ENCODE data around the gene ZFAND4.

ZFAND4 gene

DNA sequence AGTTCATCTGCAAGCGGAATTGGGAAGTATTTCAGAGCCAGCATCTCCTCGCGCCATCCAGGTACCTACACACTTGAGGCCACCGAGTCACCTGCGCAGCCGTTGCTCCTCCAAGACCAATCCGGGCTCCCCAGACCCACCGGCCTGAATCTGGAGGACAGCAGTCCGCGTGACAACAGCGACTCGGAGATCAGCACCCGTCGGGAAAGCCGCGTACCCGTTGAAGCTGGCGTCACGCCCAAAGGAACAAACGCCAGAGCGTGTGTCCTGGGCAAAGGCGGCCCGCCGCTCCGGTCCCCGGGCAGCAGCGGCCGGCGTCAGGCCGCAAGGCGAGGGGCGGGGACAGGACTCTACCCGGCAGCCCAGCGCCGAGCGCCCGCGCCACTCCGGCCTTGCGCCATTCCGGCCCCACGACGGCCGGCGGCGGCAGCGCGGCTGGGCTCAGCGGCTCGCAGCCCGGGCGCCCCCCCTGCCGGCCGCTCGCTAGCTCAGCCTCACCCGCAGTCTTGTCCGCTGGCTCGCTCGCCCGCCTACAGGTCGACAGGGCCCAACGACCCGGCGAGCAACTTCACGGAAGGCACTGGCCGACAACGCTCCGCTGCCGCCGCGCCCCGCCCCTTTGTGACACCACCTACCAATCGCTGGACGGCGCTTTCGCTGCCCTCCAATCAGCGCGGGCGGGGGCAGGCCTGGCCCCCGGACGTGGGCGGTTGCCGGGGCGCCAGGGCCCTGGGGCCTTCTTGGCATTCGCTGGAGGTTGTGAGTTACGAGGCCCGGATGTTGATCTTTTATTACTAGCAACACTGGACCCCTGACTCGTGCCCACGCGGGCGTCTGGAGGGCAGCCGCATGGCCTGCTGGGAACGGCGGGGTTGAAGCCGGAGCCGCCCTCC, at the start of gene ZFAND4 (continued):
- TF ChIP-seq, protein P1, sequence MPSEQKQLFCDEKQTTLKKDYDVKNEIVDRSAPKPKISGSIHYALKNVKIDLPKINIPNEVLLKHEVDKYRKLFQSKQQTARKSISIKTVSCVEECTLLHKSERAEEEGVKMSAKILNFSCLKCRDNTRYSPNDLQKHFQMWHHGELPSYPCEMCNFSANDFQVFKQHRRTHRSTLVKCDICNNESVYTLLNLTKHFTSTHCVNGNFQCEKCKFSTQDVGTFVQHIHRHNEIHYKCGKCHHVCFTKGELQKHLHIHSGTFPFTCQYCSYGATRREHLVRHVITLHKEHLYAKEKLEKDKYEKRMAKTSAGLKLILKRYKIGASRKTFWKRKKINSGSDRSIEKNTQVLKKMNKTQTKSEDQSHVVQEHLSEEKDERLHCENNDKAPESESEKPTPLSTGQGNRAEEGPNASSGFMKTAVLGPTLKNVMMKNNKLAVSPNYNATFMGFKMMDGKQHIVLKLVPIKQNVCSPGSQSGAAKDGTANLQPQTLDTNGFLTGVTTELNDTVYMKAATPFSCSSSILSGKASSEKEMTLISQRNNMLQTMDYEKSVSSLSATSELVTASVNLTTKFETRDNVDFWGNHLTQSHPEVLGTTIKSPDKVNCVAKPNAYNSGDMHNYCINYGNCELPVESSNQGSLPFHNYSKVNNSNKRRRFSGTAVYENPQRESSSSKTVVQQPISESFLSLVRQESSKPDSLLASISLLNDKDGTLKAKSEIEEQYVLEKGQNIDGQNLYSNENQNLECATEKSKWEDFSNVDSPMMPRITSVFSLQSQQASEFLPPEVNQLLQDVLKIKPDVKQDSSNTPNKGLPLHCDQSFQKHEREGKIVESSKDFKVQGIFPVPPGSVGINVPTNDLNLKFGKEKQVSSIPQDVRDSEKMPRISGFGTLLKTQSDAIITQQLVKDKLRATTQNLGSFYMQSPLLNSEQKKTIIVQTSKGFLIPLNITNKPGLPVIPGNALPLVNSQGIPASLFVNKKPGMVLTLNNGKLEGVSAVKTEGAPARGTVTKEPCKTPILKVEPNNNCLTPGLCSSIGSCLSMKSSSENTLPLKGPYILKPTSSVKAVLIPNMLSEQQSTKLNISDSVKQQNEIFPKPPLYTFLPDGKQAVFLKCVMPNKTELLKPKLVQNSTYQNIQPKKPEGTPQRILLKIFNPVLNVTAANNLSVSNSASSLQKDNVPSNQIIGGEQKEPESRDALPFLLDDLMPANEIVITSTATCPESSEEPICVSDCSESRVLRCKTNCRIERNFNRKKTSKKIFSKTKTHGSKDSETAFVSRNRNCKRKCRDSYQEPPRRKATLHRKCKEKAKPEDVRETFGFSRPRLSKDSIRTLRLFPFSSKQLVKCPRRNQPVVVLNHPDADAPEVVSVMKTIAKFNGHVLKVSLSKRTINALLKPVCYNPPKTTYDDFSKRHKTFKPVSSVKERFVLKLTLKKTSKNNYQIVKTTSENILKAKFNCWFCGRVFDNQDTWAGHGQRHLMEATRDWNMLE (tag by site-specific recombination; conservative IDR thresholded peaks at IDR 0.05; ENCODE audit: low read depth) = peak; percentile 63
- TF ChIP-seq ZNF157 (tag by site-specific recombination; IDR thresholded peaks at IDR 0.05) (no peak), ZNF792 (tag by site-specific recombination; IDR thresholded peaks at IDR 0.05) (no peak), ZNF776 (tag by site-specific recombination; IDR thresholded peaks at IDR 0.05; ENCODE audit: borderline replicate concordance) (no peak), ZNF266 (tag by site-specific recombination; IDR thresholded peaks at IDR 0.05; ENCODE audit: low read depth) (no peak), ZNF571 (tag by site-specific recombination; IDR thresholded peaks at IDR 0.05) (no peak), ZSCAN23 (tag by site-specific recombination; IDR thresholded peaks at IDR 0.05) (no peak), ZNF600 (tag by site-specific recombination; IDR thresholded peaks at IDR 0.05) (peak; percentile 77), ZBTB1 (tag by site-specific recombination; IDR thresholded peaks at IDR 0.05) (no peak), PRDM1 (tag by site-specific recombination; IDR thresholded peaks at IDR 0.05) (no peak), ZSCAN16 (tag by site-specific recombination; IDR thresholded peaks at IDR 0.05) (no peak), ZNF155 (tag by site-specific recombination; IDR thresholded peaks at IDR 0.05) (no peak), ZXDB (tag by site-specific recombination; IDR thresholded peaks at IDR 0.05) (peak; percentile 84), GLI2 (tag by site-specific recombination; IDR thresholded peaks at IDR 0.05; ENCODE audit: borderline replicate concordance, low read depth) (no peak), ZNF76 (tag by site-specific recombination; IDR thresholded peaks at IDR 0.05; ENCODE audit: borderline replicate concordance, low read depth) (peak; percentile 79; the same call in 1 of the 2 replicates), ZNF138 (tag by site-specific recombination; IDR thresholded peaks at IDR 0.05; ENCODE audit: borderline replicate concordance) (no peak)
- TF ChIP-seq, protein P2, sequence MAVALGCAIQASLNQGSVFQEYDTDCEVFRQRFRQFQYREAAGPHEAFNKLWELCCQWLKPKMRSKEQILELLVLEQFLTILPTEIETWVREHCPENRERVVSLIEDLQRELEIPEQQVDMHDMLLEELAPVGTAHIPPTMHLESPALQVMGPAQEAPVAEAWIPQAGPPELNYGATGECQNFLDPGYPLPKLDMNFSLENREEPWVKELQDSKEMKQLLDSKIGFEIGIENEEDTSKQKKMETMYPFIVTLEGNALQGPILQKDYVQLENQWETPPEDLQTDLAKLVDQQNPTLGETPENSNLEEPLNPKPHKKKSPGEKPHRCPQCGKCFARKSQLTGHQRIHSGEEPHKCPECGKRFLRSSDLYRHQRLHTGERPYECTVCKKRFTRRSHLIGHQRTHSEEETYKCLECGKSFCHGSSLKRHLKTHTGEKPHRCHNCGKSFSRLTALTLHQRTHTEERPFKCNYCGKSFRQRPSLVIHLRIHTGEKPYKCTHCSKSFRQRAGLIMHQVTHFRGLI (tag by site-specific recombination; IDR thresholded peaks at IDR 0.05) = peak; percentile 14; the same call in 1 of the 2 replicates
- TF ChIP-seq, protein P3, sequence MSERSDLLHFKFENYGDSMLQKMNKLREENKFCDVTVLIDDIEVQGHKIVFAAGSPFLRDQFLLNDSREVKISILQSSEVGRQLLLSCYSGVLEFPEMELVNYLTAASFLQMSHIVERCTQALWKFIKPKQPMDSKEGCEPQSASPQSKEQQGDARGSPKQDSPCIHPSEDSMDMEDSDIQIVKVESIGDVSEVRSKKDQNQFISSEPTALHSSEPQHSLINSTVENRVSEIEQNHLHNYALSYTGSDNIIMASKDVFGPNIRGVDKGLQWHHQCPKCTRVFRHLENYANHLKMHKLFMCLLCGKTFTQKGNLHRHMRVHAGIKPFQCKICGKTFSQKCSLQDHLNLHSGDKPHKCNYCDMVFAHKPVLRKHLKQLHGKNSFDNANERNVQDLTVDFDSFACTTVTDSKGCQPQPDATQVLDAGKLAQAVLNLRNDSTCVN (tag by site-specific recombination; optimal IDR thresholded peaks at IDR 0.05) = peak; percentile 72
- TF ChIP-seq, protein P4, sequence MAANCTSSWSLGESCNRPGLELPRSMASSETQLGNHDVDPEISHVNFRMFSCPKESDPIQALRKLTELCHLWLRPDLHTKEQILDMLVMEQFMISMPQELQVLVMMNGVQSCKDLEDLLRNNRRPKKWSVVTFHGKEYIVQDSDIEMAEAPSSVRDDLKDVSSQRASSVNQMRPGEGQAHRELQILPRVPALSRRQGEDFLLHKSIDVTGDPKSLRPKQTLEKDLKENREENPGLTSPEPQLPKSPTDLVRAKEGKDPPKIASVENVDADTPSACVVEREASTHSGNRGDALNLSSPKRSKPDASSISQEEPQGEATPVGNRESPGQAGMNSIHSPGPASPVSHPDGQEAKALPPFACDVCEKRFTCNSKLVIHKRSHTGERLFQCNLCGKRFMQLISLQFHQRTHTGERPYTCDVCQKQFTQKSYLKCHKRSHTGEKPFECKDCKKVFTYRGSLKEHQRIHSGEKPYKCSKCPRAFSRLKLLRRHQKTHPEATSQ (tag by site-specific recombination; IDR thresholded peaks at IDR 0.05) = 0 out of 2 replicates have a peak, but pooled peaks have one; percentile 58
- TF ChIP-seq, protein P5, sequence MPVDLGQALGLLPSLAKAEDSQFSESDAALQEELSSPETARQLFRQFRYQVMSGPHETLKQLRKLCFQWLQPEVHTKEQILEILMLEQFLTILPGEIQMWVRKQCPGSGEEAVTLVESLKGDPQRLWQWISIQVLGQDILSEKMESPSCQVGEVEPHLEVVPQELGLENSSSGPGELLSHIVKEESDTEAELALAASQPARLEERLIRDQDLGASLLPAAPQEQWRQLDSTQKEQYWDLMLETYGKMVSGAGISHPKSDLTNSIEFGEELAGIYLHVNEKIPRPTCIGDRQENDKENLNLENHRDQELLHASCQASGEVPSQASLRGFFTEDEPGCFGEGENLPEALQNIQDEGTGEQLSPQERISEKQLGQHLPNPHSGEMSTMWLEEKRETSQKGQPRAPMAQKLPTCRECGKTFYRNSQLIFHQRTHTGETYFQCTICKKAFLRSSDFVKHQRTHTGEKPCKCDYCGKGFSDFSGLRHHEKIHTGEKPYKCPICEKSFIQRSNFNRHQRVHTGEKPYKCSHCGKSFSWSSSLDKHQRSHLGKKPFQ (tag by site-specific recombination; IDR thresholded peaks at IDR 0.05) = no peak
- TF ChIP-seq, protein P6, sequence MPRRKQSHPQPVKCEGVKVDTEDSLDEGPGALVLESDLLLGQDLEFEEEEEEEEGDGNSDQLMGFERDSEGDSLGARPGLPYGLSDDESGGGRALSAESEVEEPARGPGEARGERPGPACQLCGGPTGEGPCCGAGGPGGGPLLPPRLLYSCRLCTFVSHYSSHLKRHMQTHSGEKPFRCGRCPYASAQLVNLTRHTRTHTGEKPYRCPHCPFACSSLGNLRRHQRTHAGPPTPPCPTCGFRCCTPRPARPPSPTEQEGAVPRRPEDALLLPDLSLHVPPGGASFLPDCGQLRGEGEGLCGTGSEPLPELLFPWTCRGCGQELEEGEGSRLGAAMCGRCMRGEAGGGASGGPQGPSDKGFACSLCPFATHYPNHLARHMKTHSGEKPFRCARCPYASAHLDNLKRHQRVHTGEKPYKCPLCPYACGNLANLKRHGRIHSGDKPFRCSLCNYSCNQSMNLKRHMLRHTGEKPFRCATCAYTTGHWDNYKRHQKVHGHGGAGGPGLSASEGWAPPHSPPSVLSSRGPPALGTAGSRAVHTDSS (tag by site-specific recombination; IDR thresholded peaks at IDR 0.05) = no peak
- TF ChIP-seq, protein P7, sequence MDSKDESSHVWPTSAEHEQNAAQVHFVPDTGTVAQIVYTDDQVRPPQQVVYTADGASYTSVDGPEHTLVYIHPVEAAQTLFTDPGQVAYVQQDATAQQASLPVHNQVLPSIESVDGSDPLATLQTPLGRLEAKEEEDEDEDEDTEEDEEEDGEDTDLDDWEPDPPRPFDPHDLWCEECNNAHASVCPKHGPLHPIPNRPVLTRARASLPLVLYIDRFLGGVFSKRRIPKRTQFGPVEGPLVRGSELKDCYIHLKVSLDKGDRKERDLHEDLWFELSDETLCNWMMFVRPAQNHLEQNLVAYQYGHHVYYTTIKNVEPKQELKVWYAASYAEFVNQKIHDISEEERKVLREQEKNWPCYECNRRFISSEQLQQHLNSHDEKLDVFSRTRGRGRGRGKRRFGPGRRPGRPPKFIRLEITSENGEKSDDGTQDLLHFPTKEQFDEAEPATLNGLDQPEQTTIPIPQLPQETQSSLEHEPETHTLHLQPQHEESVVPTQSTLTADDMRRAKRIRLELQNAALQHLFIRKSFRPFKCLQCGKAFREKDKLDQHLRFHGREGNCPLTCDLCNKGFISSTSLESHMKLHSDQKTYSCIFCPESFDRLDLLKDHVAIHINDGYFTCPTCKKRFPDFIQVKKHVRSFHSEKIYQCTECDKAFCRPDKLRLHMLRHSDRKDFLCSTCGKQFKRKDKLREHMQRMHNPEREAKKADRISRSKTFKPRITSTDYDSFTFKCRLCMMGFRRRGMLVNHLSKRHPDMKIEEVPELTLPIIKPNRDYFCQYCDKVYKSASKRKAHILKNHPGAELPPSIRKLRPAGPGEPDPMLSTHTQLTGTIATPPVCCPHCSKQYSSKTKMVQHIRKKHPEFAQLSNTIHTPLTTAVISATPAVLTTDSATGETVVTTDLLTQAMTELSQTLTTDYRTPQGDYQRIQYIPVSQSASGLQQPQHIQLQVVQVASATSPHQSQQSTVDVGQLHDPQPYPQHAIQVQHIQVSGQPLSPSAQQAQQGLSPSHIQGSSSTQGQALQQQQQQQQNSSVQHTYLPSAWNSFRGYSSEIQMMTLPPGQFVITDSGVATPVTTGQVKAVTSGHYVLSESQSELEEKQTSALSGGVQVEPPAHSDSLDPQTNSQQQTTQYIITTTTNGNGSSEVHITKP (tag by site-specific recombination; IDR thresholded peaks at IDR 0.05) = no peak

Measured in HEK293 (cell line).